ENCODE data around the gene CRTC1. TPM values are rescaled to one million over a fixed set of nuclear protein-coding genes. Genes with fewer than 3 reads are reported as not detected.
"Not testable (repeated sequence)": the region's sequence is repeated elsewhere in the genome, so short reads cannot be mapped to it uniquely, and the experiment has no call there.

Gene CRTC1
- total RNA-seq, 1 experiment from 2014 or later = 3.0 TPM

DNA sequence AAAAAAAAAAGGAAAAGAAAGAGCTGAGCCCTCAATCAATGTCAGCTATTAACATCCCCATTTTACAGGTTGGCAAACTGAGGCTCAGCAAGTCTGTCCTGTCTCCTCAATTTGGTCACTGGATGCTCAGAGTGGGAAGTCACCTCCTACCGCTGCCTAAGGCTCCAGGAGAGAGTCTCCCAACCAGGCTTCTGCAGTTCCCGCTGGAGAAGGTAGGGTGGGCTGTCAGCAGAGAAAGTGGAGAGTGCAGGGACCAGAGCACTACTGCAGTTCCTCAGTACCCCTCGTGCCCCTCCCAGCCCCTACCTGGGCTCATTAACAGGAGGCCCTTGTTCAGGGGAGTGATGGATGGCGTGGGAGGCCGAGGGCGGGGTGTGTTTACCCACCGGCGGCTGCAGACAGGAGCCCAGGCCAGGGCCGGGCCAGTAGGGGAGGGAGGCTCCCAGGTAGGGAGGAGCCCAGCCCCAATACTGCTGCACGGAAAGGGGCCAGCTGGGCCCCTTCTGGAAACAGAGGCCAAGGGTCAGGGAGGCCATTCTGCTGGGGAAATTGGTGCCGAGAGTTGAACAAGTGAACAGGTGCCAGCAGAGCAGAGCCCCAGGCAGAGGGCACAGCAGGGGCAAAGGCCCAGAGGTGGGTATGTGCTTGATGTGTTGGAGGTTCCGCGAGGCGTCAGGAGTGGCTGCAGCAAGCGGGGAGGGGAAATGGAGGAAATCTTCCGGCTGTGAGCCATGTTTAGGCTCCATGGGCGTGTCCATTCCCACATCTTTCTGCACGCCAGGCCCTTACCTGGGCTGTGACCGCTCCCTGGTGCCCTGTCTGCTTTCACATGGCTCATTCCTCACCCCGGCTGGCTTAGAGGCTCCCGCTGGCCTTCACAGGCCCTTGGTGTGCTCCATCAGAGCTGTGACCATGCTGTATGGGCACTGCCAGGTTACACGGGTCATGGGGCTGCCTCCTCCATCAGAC, 115.2 kb downstream of the CRTC1 start:
- no peak for DNase-seq (ENCODE audit: low read depth)

GRCh38 chr19:18799389-18799970, 116.0 kb downstream of the CRTC1 start:
- DNase-seq (ENCODE audit: low read depth) = no peak

DNA sequence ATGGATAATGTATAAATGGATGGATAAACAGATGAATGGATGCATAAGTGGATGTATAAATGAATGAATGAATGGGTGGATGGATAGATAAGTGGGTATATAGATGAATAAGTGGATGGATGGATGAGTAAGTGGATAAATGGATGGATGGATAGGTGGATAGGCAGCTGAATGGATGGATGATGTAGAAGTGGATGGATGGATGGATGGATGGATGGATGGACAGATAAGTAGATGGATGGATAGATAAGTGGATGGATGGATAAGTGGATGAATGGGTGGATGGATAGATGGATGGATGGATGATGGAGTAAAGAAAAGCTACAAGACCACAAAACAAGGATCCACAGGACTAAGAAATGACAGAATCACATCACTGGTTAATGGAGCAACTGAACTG, 116.6 kb downstream of the CRTC1 start:
- no peak for DNase-seq (ENCODE audit: low read depth)

- DNase-seq (ENCODE audit: low read depth) = no peak
Observed at GRCh38 chr19:18800636-18801035, 117.2 kb downstream of the CRTC1 start.

GRCh38 chr19:18802354-18802753, 118.9 kb downstream of the CRTC1 start:
- no peak for DNase-seq (ENCODE audit: low read depth)

DNA sequence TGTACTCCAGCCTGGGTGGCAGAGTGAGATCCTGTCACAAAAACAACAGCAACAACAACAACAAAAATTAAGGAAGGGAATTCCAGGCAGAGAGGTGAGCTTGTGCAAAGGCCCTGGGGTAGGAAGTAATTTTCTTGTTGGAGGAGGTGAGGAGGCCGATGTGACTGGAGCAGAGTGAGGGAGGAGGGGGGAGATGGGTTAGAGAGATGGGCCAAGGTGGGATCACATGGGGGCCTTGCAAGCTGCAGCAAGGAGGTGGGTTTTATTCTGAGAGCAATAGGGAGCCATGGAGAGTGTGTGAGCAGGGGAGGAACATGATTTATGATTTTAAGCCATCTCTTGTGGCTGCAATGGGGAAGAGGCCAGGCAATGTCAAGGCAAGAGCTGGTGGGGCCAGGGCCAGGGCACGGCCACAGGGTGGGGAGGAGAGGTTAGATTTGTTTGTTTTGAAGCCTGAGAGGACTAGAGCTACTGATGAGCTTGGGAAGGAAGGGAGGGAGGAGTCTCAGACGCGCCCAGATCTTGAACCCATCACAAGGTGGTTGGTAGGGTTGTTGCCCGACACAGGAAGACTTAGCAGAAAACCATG, 120.2 kb downstream of the CRTC1 start:
- DNase-seq (ENCODE audit: low read depth) = no peak

GRCh38 chr19:18804139-18804601, 120.7 kb downstream of the CRTC1 start:
- DNase-seq (ENCODE audit: low read depth) = no peak

- DNase-seq (ENCODE audit: low read depth) = no peak
Observed at GRCh38 chr19:18804643-18805042, 121.2 kb downstream of the CRTC1 start.

DNA sequence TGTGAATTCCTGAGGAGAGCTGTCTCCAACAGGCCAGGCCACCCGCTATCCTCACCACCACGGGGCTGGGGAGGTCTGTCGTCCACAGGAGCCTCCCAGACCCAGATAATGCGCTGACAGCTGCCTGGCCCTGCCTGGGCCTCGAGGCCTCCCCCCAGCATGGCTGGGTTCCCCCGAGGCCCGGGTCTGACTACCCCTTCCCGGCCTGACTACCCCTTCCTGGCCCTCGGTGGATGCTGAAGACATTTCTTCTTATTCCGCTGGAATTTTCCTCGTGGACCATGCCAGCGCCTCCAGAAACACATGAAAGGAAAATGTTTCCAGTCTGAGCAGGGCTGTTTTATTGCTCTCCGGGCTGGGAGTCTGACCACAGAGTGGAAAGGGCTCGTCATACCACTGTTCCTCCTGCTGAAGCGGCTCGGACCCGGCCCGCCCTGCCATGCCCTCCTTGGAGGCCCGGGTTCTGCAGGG, 124.4 kb downstream of the CRTC1 start:
- no peak for DNase-seq (ENCODE audit: low read depth)

- DNase-seq (ENCODE audit: low read depth) = peak; percentile 42
Observed at GRCh38 chr19:18809149-18809868, 125.8 kb downstream of the CRTC1 start.

DNA sequence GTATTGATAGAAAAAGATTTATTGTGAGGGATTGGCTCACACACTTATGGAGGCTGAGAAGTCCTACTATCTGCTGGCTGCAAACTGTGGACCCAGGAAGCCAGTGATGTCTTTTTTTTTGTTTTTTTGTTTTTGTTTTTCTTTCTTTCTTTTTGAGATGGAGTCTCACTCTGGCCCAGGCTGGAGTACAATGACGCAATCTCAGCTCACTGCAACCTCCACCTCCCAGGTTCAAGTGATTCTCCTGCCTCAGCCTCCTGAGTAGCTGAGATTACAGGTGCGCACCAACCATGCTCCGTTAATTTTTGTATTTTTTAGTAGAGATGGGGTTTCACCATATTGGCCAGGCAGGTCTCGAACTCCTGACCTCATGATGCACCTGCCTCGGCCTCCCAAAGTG, 128.2 kb downstream of the CRTC1 start:
- not testable (repeated sequence) for DNase-seq (ENCODE audit: low read depth)

DNA sequence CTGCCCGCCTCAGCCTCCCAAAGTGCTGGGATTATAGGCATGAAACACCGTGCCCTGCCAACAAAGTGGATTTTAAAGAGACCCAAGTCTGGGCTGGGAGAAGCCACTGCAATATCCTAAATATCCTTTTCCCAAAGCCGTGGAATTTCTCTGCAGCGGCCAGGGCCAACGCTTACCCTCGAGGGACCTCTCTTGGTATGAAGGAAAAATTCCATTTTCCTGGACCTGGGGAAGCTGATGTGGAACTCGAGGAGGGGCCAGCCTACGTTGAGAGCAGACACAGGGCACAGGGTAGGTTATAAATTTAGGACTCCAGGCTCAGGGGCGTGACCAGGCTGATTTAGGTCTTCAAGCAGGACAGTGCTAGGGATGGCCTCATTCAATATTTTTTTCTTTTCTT, 130.6 kb downstream of the CRTC1 start:
- no peak for DNase-seq (ENCODE audit: low read depth)

DNA sequence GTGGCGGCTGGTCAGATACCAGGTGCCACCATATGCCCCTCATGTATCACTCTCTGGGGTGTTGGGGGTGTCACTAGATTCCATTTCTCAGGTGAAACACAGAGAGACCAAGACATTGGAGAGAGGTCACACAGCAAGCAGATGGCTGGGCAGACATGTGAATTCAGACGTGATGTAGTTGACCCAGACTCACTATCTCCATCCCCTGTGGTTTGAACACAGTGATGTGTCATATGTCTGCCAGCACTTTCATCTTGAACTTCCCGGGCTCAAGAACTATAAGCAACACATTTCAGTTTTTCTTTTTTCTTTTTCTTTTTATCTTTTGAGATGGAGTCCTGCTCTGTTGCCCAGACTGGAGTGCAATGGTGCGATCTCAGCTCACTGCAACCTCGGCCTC, 132.2 kb downstream of the CRTC1 start:
- DNase-seq (ENCODE audit: low read depth) = no peak

DNA sequence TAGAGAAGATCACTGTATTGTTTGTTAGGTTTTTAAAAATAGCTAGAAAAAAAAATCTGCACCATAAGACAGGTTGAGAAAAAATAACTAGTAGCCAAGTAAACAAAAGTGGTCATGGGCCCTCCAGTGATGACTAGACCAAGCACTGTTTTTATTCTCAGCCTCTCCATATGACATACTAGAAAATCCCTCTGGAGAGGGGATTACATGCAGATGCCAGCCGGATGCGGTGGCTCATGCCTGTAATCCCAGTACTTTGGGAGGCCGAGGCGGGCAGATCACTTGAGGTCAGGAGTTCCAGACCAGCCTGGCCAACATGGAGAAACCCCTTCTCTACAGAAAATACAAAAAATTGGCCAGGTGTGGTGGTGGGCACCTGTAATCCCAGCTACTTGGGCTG, 133.2 kb downstream of the CRTC1 start:
- not testable (repeated sequence) for DNase-seq (ENCODE audit: low read depth)

- no peak for DNase-seq (ENCODE audit: low read depth)
Observed at GRCh38 chr19:18817574-18817973, 134.1 kb downstream of the CRTC1 start.

DNA sequence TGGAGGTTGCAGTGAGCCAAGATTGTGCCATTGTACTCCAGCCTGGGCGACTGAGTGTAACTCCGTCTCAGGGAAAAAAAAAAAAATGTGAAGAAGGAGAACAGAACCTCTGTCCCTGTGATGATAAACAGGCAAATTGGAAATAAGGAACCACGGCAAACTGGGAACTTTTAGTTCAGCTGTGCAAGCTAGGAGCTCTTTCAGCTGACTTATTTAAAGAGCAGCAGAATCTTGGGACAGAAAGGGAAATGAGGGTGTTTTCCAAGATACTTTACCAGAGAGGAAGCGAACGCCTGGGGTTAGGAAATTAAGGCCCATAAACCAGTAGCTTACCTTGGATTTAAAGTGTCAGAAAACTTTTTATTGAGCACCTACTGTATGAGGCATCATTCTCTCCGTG, 145.3 kb downstream of the CRTC1 start:
- no peak for DNase-seq (ENCODE audit: low read depth)

DNA sequence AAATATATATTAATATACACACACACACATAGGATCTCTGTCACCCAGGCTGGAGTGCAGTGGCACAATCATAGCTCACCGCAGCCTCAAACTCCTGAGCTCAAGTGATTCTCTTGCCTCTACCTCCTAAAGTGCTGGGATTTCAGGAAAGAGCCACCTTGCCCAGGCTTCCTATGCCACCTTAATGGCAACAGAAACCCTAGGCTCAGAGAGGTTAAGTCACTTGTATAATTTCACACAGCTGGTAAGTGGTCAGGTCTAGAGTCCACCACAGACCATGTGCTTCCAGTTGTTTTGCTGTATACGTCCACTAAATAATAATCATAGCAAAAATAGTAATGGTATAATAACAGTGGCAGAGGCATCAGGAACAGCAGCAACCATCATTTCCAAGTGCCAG, 147.0 kb downstream of the CRTC1 start:
- no peak for DNase-seq (ENCODE audit: low read depth)

DNA sequence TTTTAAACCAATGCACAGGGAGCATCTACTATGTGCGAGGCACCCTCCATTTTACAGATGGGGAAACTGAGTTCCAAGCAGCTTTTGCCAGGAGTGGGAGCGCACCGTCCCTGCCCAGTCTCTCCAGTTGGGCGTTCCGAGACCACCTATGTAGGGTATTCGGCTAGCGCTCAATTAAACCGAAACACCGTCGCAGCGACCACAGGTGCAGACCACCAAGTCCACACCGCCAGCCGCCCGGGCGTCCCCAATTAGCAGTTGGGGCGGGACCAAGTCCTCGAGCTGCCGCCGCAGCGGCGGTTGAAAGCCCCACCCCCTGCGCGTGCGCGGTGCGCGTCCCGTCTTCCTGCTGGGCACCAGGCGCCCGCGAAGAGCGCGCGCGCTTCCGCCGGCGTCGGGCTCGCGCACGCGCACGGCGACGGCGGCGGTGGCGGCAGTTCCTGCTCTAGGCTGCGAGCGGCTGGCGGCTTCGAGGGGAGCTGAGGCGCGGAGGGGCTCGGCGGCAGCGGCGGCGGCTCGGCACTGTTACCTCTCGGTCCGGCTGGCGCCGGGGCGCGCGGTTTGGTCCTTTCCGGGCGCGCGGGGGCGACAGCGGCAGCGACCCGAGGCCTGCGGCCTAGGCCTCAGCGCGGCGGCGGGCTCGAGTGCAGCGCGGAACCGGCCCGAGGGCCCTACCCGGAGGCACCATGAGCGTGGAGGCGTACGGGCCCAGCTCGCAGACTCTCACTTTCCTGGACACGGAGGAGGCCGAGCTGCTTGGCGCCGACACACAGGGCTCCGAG, 148.2 kb downstream of the CRTC1 start, which contains the start of gene UPF1:
TSS of gene UPF1 (plus strand) at position 436 of the 782 bp plus-strand sequence. CDS start at position 687, 251 bp downstream.
- peak; percentile 83 for DNase-seq (ENCODE audit: low read depth)
